ENCODE measurements around the gene MTCL1.

The MTCL1 gene

GRCh38 chr18:8830067-8831060, 125.0 kb downstream of the MTCL1 start:
- H3K4me3 ChIP-seq (ENCODE audit: low read depth, low read length): no peak overlapping the region
- no peak for TF ChIP-seq CTCF (IDR thresholded peaks at IDR 0.05; ENCODE audit: low read depth, low read length)
- no peak for TF ChIP-seq MAX (IDR thresholded peaks at IDR 0.05; ENCODE audit: low read depth, low read length)
- no peak for TF ChIP-seq MYC (IDR thresholded peaks at IDR 0.05; ENCODE audit: low read depth, low read length)
- no peak for TF ChIP-seq POLR2A (IDR thresholded peaks at IDR 0.05; ENCODE audit: extremely low read depth, insufficient read length)
- no peak for DNase-seq (ENCODE audit: low read depth)

GRCh38 chr18:8831112-8831511, 125.8 kb downstream of the MTCL1 start:
- no peak for TF ChIP-seq CTCF (IDR thresholded peaks at IDR 0.05; ENCODE audit: low read depth, low read length)
- no peak for TF ChIP-seq POLR2A (IDR thresholded peaks at IDR 0.05; ENCODE audit: extremely low read depth, insufficient read length)
- DNase-seq (ENCODE audit: low read depth): no peak
- no peak overlapping the region for H3K4me3 ChIP-seq (ENCODE audit: low read depth, low read length)

GRCh38 chr18:8831531-8831930, 126.2 kb downstream of the MTCL1 start:
- TF ChIP-seq POLR2A (IDR thresholded peaks at IDR 0.05; ENCODE audit: extremely low read depth, insufficient read length) (no peak), MAX (IDR thresholded peaks at IDR 0.05; ENCODE audit: low read depth, low read length) (no peak), CTCF (IDR thresholded peaks at IDR 0.05; ENCODE audit: low read depth, low read length) (no peak), MYC (IDR thresholded peaks at IDR 0.05; ENCODE audit: low read depth, low read length) (no peak)
- DNase-seq (ENCODE audit: low read depth): no peak
- no peak overlapping the region for H3K4me3 ChIP-seq (ENCODE audit: low read depth, low read length)

GRCh38 chr18:8833480-8833879, 128.1 kb downstream of the MTCL1 start:
- H3K4me3 ChIP-seq (ENCODE audit: low read depth, low read length): no peak overlapping the region
- DNase-seq (ENCODE audit: low read depth): no peak
- TF ChIP-seq MAX (IDR thresholded peaks at IDR 0.05; ENCODE audit: low read depth, low read length) (no peak), MYC (IDR thresholded peaks at IDR 0.05; ENCODE audit: low read depth, low read length) (no peak), CTCF (IDR thresholded peaks at IDR 0.05; ENCODE audit: low read depth, low read length) (no peak), POLR2A (IDR thresholded peaks at IDR 0.05; ENCODE audit: extremely low read depth, insufficient read length) (no peak)

GRCh38 chr18:8834881-8835280, 129.5 kb downstream of the MTCL1 start:
- H3K4me3 ChIP-seq (ENCODE audit: low read depth, low read length): no peak overlapping the region
- DNase-seq (ENCODE audit: low read depth): no peak
- TF ChIP-seq MYC (IDR thresholded peaks at IDR 0.05; ENCODE audit: low read depth, low read length) (no peak), POLR2A (IDR thresholded peaks at IDR 0.05; ENCODE audit: extremely low read depth, insufficient read length) (no peak), CTCF (IDR thresholded peaks at IDR 0.05; ENCODE audit: low read depth, low read length) (no peak), MAX (IDR thresholded peaks at IDR 0.05; ENCODE audit: low read depth, low read length) (no peak)
